ENCODE results near the gene CACNA1H. TPM values are rescaled to one million over a fixed set of nuclear protein-coding genes. Genes with fewer than 3 reads are reported as not detected.

Gene CACNA1H
- total RNA-seq, 4 donors from 2014 or later = 6.8 to 94.5 (median 27.6) TPM

DNA sequence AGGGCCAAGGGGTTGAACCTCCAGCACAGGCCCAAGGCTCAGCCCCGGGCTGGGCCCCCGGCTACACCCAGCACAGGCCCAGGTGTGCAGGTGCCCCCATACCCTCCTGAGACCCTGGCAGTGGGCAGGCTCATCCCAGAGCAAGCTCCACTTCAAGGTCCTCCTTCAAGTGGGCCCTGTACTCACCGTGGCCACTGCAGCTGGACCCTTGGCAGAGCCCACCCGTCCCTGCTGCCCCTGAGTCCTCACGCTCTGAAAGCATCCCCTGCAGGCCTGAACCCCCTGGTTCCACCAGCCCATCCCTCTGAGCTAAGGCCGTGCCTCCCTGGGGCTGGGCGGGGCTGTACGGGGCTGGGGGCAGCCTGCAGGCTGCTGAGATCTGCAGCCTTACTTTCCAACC, 11.2 kb upstream of the CACNA1H start:
- TF ChIP-seq, protein P1, sequence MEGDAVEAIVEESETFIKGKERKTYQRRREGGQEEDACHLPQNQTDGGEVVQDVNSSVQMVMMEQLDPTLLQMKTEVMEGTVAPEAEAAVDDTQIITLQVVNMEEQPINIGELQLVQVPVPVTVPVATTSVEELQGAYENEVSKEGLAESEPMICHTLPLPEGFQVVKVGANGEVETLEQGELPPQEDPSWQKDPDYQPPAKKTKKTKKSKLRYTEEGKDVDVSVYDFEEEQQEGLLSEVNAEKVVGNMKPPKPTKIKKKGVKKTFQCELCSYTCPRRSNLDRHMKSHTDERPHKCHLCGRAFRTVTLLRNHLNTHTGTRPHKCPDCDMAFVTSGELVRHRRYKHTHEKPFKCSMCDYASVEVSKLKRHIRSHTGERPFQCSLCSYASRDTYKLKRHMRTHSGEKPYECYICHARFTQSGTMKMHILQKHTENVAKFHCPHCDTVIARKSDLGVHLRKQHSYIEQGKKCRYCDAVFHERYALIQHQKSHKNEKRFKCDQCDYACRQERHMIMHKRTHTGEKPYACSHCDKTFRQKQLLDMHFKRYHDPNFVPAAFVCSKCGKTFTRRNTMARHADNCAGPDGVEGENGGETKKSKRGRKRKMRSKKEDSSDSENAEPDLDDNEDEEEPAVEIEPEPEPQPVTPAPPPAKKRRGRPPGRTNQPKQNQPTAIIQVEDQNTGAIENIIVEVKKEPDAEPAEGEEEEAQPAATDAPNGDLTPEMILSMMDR (IDR thresholded peaks at IDR 0.05) = no peak
- TF ChIP-seq POLR2A (IDR thresholded peaks at IDR 0.05) = no peak
- Histone ChIP-seq H3K36me3 (no peaks in the 10 kb centered on the region), H3K4me3 (no peak overlapping the region), H3K27me3 (no peaks in the 10 kb centered on the region), H3K9me3 (no peaks in the 10 kb centered on the region), H3K27ac (no peak overlapping the region), H3K4me1 (no peaks in the 10 kb centered on the region)
- intact Hi-C loops (cut with DNase I; ENCODE audit: low total_unique reads) = no loop called here
- no peak for DNase-seq

GRCh38 chr16:1142911-1143310, 10.0 kb upstream of the CACNA1H start:
- Histone ChIP-seq H3K36me3 (no peaks in the 10 kb centered on the region), H3K9me3 (no peaks in the 10 kb centered on the region), H3K4me1 (no peaks in the 10 kb centered on the region), H3K27ac (no peak overlapping the region), H3K4me3 (no peak overlapping the region), H3K27me3 (no peaks in the 10 kb centered on the region)
- intact Hi-C loops (cut with DNase I; ENCODE audit: low total_unique reads) = no loop called here
- DNase-seq = no peak
- no peak for TF ChIP-seq POLR2A (IDR thresholded peaks at IDR 0.05)
- TF ChIP-seq, protein P1 (IDR thresholded peaks at IDR 0.05) = no peak

- Histone ChIP-seq H3K27me3 (no peaks in the 10 kb centered on the region), H3K36me3 (no peaks in the 10 kb centered on the region), H3K4me3 (no peak overlapping the region), H3K27ac (no peak overlapping the region), H3K4me1 (no peaks in the 10 kb centered on the region), H3K9me3 (no peaks in the 10 kb centered on the region)
- no peak for DNase-seq
- TF ChIP-seq POLR2A (IDR thresholded peaks at IDR 0.05) = no peak
- TF ChIP-seq, protein P1 (IDR thresholded peaks at IDR 0.05) = no peak
- intact Hi-C loops (cut with DNase I; ENCODE audit: low total_unique reads) = no loop called here
These were observed 9.0 kb upstream of the CACNA1H start for GRCh38 chr16:1143761-1144450.

GRCh38 chr16:1144476-1145382, 8.2 kb upstream of the CACNA1H start:
- TF ChIP-seq, protein P1 (IDR thresholded peaks at IDR 0.05) = no peak
- TF ChIP-seq POLR2A (IDR thresholded peaks at IDR 0.05) = no peak
- Histone ChIP-seq H3K9me3 (no peaks in the 10 kb centered on the region), H3K4me3 (no peak overlapping the region), H3K4me1 (no peaks in the 10 kb centered on the region), H3K36me3 (no peaks in the 10 kb centered on the region), H3K27ac (no peak overlapping the region), H3K27me3 (no peaks in the 10 kb centered on the region)
- intact Hi-C loops (cut with DNase I; ENCODE audit: low total_unique reads) = no loop called here
- DNase-seq = no peak

Data from uterus (tissue), 4 donors.